ENCODE measurements around the gene COL5A2.

The COL5A2 gene

GRCh38 chr2:189013031-189013430 is 166.5 kb downstream of the COL5A2 start:
- Mint-ChIP-seq H3K36me3 (ENCODE audit: low read depth) (no peaks in the 10 kb centered on the region), H3K4me1 (ENCODE audit: low read depth) (no peaks in the 10 kb centered on the region), H3K4me3 (no peak overlapping the region), H3K27ac (no peak overlapping the region), H3K27me3 (peaks cover 2% of the 10 kb centered on the region), H3K9me3 (no peaks in the 10 kb centered on the region)
- DNase-seq = no peak

DNA sequence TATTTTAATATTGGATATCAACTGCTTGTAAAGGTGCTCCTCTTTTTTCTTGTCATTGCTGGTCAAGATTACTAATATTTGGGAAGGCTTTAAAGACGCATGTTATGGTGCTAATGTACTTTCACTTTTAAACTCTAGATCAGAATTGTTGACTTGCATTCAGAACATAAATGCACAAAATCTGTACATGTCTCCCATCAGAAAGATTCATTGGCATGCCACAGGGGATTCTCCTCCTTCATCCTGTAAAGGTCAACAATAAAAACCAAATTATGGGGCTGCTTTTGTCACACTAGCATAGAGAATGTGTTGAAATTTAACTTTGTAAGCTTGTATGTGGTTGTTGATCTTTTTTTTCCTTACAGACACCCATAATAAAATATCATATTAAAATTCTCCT is 167.2 kb downstream of the COL5A2 start:
- Mint-ChIP-seq H3K4me1 (ENCODE audit: low read depth) (no peaks in the 10 kb centered on the region), H3K9me3 (no peaks in the 10 kb centered on the region), H3K27ac (no peak overlapping the region), H3K27me3 (no peaks in the 10 kb centered on the region), H3K36me3 (ENCODE audit: low read depth) (no peaks in the 10 kb centered on the region), H3K4me3 (no peak overlapping the region)
- no peak for DNase-seq

DNA sequence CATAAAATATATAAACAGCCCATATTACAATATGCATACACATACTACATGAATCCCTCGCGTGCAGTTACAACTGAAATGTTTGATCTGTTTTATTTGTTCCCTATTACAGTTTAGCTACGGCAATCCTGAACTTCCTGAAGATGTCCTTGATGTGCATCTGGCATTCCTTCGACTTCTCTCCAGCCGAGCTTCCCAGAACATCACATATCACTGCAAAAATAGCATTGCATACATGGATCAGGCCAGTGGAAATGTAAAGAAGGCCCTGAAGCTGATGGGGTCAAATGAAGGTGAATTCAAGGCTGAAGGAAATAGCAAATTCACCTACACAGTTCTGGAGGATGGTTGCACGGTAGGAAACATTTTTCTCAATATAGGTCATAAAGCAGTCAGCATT is 169.0 kb downstream of the COL5A2 start:
- Mint-ChIP-seq H3K9me3 (no peaks in the 10 kb centered on the region), H3K4me1 (ENCODE audit: low read depth) (no peaks in the 10 kb centered on the region), H3K27ac (no peak overlapping the region), H3K36me3 (ENCODE audit: low read depth) (no peaks in the 10 kb centered on the region), H3K4me3 (no peak overlapping the region), H3K27me3 (peaks cover 7% of the 10 kb centered on the region)
- DNase-seq = no peak

- no peaks in the 10 kb centered on the region for H3K9me3 Mint-ChIP-seq
- H3K4me3 Mint-ChIP-seq = no peak overlapping the region
- DNase-seq = no peak
- H3K27ac Mint-ChIP-seq = no peak overlapping the region
- no peaks in the 10 kb centered on the region for H3K36me3 Mint-ChIP-seq (ENCODE audit: low read depth)
- H3K4me1 Mint-ChIP-seq (ENCODE audit: low read depth) = no peaks in the 10 kb centered on the region
- H3K27me3 Mint-ChIP-seq = peaks cover 7% of the 10 kb centered on the region
Observed at GRCh38 chr2:189008555-189009262, 170.9 kb downstream of the COL5A2 start.

DNA sequence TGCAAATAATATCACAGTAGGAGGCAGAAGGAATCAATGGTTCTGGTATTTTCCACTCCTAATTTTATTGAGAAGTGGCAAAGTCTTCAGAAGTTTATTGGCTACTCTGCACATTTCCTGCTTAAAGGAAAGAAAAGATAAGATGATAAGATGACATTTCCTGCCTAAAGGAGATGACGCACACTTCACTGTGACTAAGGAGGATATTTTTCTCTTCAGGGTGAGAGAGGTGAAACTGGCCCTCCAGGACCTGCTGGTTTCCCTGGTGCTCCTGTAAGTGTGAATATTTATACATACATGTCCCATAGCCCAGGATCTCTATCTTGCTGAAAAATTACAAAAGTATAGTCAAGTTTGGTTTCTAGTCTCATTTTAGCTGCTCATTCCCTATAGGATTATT is 177.5 kb downstream of the COL5A2 start:
- no peak for DNase-seq
- H3K4me1 Mint-ChIP-seq (ENCODE audit: low read depth) = peaks cover 4% of the 10 kb centered on the region
- H3K27ac Mint-ChIP-seq = no peak overlapping the region
- H3K4me3 Mint-ChIP-seq = no peak overlapping the region
- peaks cover 7% of the 10 kb centered on the region for H3K27me3 Mint-ChIP-seq
- H3K36me3 Mint-ChIP-seq (ENCODE audit: low read depth) = no peaks in the 10 kb centered on the region
- no peaks in the 10 kb centered on the region for H3K9me3 Mint-ChIP-seq

DNA sequence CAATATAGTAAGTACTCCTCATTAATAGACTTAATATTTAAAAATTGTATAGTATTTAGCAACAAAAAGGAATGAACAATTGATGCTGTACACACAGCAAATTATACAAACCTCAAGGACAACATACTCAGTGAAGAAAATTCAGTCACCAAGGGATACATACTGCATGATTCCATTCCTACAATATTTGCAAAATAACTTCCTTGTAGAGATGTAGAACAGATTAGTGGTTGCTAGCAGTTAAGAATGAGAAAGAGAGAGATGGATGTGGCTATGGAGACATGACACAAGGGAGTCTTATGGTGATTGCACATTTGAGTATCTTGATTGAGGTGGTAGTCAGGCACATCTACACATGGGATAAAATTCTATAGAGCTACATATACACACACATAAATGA is 179.3 kb downstream of the COL5A2 start:
- Mint-ChIP-seq H3K4me1 (ENCODE audit: low read depth) (peaks cover 4% of the 10 kb centered on the region), H3K9me3 (no peaks in the 10 kb centered on the region), H3K27me3 (no peaks in the 10 kb centered on the region), H3K27ac (no peak overlapping the region), H3K36me3 (ENCODE audit: low read depth) (no peaks in the 10 kb centered on the region), H3K4me3 (no peak overlapping the region)
- DNase-seq = no peak

GRCh38 chr2:188997263-188997662 is 182.3 kb downstream of the COL5A2 start:
- peaks cover 4% of the 10 kb centered on the region for H3K4me1 Mint-ChIP-seq (ENCODE audit: low read depth)
- no peaks in the 10 kb centered on the region for H3K27me3 Mint-ChIP-seq
- no peak overlapping the region for H3K4me3 Mint-ChIP-seq
- H3K9me3 Mint-ChIP-seq = no peaks in the 10 kb centered on the region
- no peaks in the 10 kb centered on the region for H3K36me3 Mint-ChIP-seq (ENCODE audit: low read depth)
- DNase-seq = no peak
- no peak overlapping the region for H3K27ac Mint-ChIP-seq

- no peak overlapping the region for H3K27ac Mint-ChIP-seq
- H3K27me3 Mint-ChIP-seq = no peaks in the 10 kb centered on the region
- H3K4me3 Mint-ChIP-seq = no peak overlapping the region
- H3K36me3 Mint-ChIP-seq (ENCODE audit: low read depth) = no peaks in the 10 kb centered on the region
- H3K4me1 Mint-ChIP-seq (ENCODE audit: low read depth) = no peaks in the 10 kb centered on the region
- no peaks in the 10 kb centered on the region for H3K9me3 Mint-ChIP-seq
- no peak for DNase-seq
Observed at GRCh38 chr2:188993247-188993646, 186.3 kb downstream of the COL5A2 start.

DNA sequence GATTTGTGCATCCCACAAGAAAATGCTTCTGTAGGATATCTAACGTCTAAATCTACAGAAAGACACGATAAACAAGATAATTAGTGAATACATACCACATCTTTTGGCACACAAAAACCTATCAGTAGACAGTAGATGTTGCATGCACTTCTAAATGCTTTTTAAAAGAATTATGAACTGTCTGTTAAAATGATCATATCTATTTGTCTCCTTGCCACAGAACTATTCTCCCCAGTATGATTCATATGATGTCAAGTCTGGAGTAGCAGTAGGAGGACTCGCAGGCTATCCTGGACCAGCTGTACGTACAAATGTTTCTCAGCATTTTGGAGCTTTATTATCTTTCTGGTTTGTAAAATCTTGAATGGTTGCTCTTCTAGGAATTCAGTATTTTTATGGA is 192.7 kb downstream of the COL5A2 start:
- Mint-ChIP-seq H3K27me3 (peaks cover 3% of the 10 kb centered on the region), H3K4me3 (no peak overlapping the region), H3K36me3 (ENCODE audit: low read depth) (no peaks in the 10 kb centered on the region), H3K9me3 (no peaks in the 10 kb centered on the region), H3K4me1 (ENCODE audit: low read depth) (no peaks in the 10 kb centered on the region), H3K27ac (no peak overlapping the region)
- DNase-seq = no peak

DNA sequence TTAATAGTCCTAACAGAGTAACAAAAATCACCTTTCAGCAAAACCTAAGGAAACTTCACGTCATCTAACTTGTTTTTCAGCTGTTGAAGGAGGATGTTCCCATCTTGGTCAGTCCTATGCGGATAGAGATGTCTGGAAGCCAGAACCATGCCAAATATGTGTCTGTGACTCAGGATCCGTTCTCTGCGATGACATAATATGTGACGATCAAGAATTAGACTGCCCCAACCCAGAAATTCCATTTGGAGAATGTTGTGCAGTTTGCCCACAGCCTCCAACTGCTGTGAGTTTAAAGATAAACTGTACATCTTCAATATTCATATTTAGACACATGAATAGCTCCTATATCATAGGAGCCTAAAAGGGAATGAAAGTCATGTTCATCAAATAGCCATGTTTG is 194.9 kb downstream of the COL5A2 start:
- H3K4me3 Mint-ChIP-seq = no peak overlapping the region
- H3K27me3 Mint-ChIP-seq = peaks cover 3% of the 10 kb centered on the region
- H3K27ac Mint-ChIP-seq = no peak overlapping the region
- peaks cover 1% of the 10 kb centered on the region for H3K4me1 Mint-ChIP-seq (ENCODE audit: low read depth)
- no peak for DNase-seq
- no peaks in the 10 kb centered on the region for H3K36me3 Mint-ChIP-seq (ENCODE audit: low read depth)
- no peaks in the 10 kb centered on the region for H3K9me3 Mint-ChIP-seq

DNA sequence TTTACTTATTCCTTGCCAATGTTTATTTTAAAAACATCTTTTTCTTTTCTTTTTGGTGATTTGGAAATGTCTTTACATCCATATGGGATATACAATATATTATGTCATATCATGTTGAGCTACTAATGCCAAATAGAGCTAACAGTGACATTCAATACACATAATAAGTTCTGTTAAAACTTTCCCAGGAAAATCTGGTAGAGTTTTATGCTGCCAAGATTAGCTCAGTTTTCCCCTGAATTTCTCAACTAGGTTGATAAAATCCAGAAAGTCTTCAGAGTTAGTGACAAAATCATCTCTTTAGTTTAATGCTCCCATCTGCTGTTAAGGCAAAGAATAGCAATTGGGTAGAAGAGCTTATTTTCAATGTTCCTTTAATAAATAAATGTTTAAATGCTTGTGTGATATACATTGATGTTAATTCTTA is 195.5 kb downstream of the COL5A2 start:
- H3K27ac Mint-ChIP-seq = no peak overlapping the region

GRCh38 chr2:188983427-188984064 is 196.0 kb downstream of the COL5A2 start:
- no peak overlapping the region for H3K4me3 Mint-ChIP-seq
- peaks cover 3% of the 10 kb centered on the region for H3K27me3 Mint-ChIP-seq
- H3K27ac Mint-ChIP-seq = no peak overlapping the region
- no peaks in the 10 kb centered on the region for H3K36me3 Mint-ChIP-seq (ENCODE audit: low read depth)
- peaks cover 13% of the 10 kb centered on the region for H3K4me1 Mint-ChIP-seq (ENCODE audit: low read depth)
- H3K9me3 Mint-ChIP-seq = no peaks in the 10 kb centered on the region
- no peak for DNase-seq

More for the DNA sequence above, 195.5 kb downstream of the COL5A2 start:
- Mint-ChIP-seq H3K4me1 (ENCODE audit: low read depth) (peaks cover 7% of the 10 kb centered on the region), H3K9me3 (no peaks in the 10 kb centered on the region), H3K36me3 (ENCODE audit: low read depth) (no peaks in the 10 kb centered on the region), H3K4me3 (no peak overlapping the region), H3K27me3 (peaks cover 3% of the 10 kb centered on the region)
- no peak for DNase-seq

Data from activated T-cell treated with anti-CD3 and anti-CD28 coated beads, Interleukin-2, amount 50 U/mL, for 24 hours (primary cell).